HL-60/S4 (cell line): ENCODE data around the gene C3orf22.
"Not testable (repeated sequence)": the region's sequence is repeated elsewhere in the genome, so short reads cannot be mapped to it uniquely, and the experiment has no call there.

ENCODE experiments used
- in situ Hi-C: fragments of 300-500 bp; cut with MboI; formaldehyde crosslinking; loops from 2 replicates; pipeline ENCODE4 v1.14.3; 2022; ENCODE audit warnings: low sequenced_read_pairs

C3orf22 gene, protein sequence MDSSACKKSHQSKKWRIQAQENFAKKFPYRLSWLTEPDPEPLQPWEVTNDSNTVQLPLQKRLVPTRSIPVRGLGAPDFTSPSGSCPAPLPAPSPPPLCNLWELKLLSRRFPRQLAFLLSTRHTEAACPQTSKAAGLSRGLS

DNA sequence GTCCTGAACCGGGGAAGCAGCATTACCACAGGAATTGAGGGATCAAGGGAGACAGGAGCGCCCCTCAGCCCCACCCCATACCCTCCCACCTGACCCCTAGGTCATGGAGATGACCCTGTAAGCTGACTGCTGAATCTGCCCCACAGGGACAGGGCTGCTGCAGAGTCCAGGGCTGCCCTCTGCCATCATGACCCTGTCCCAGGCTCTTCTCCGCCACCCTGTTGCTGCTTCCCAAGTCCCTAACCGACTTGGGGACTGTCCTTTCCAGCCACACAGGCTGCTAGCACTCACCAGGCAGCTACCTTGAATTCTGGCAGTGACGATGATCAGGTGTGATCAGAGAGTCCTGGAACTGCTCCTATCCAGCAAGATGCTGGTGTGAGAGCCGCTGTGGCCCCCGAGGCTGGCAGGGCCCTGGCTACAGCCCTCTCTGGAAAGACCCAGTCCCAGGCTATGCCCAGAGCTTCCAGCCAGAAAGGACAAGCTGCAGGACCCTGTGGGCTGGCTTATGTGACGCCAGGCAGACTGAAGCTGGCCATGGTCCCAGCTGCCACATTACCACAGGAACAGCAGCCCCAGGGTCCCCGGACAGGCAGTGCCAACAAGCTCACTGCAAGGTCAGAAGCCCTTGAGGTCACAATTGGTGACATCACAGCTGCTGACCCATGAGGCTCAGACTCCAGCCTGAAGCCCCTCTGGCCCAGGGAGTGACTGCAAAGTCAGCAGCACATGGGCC lies at the start of gene C3orf22:
C3orf22 (minus strand) TSS at position 597 of the 736 bp plus-strand sequence. CDS start 5,542 bp downstream, outside the sequence.
- in situ Hi-C loops: no loop called here

DNA sequence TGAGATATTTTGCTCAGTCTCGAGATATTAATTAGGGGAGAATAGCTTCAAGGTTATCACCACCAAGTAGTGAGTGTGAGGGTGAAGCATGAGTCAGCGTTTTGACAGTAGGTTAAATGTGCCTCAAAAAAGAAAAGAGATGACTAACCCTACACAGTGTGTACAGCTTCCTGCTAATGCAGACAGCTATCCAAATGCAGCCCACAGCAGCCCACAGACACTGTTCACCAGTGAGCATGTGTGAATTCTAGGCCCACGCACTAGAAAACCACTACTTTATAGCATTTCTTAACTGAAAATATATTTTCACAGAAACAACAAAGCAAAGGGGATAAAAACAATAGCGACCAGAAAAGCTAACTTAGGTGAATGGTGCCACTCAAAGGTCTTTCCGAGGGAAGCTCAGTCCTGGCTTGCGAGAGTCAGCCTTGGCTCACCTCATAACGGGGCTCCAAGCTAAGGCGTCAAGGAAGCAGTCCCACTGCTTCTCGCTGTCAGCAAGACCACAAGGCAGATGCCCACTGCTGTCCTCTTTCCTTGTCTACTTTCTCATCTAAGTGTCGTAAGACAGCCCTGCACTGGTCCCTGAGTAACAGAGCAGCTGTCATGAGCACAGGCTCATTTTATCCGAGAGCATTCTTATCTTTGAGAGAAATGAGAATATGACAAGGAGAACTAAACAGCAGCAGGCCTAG lies 48.6 kb upstream of the C3orf22 start:
- in situ Hi-C loops: no loop called here

DNA sequence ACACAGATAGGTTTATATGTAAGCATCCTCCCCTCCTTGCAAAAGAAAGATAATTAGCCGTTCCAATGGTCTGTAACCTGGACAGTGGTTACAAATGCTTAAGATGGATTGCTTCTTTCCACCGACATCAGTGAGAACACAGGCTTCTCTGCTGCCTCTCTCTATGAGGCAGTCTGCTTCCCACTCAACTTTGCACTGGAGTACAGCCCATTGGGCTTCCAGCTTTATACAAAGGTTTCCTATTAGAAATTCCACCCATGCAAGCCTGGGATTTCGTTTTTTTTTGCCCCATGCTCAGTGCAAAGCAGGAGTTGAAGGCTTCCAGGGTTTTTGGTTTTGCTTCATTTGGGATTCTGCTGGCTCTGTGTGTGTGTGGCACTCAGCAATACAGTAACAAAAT lies 47.3 kb upstream of the C3orf22 start:
- in situ Hi-C loops: no loop called here

DNA sequence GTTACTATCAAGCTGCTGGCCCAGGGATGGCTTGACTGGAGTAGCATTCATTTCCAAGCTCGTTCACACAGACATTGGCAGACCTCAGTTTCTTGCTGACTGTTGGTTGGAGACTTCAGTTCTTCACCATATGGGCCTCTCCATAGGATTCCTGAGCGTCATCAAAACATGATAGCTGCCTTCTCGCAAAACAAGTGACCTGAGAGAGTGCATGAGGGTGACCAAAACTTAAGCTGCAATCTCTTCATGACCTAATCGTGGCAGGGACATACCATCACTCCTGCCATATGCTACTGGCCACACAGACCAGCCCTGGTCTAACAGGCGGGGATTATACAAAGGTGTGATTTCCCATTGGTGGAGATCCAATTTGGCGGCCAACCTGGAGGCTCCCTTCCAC lies 46.0 kb upstream of the C3orf22 start:
- in situ Hi-C loops: no loop called here

GRCh38 chr3:126599101-126599500 lies 40.4 kb upstream of the C3orf22 start:
- in situ Hi-C loops: no loop called here

DNA sequence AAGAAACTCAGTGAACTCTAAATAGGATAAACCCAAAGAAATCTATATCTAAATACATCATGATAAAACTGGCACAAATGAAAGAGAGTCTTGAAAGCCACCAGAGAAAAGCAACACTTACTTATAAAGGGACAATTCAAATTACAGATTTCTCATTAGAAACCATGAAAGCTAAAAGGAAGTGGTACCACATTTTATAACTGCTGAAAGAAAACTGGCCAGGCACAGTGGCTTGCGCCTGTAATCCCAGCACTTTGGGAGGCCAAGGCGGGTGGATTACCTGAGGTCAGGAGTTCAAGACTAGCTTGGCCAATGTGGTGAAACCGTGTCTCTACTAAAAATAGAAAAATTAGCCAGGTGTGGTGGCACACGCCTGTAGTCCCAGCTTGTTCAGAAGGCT lies 36.7 kb upstream of the C3orf22 start:
- in situ Hi-C loops: not testable (repeated sequence)

GRCh38 chr3:126591515-126591914 lies 32.8 kb upstream of the C3orf22 start:
- in situ Hi-C loops: not testable (repeated sequence)

DNA sequence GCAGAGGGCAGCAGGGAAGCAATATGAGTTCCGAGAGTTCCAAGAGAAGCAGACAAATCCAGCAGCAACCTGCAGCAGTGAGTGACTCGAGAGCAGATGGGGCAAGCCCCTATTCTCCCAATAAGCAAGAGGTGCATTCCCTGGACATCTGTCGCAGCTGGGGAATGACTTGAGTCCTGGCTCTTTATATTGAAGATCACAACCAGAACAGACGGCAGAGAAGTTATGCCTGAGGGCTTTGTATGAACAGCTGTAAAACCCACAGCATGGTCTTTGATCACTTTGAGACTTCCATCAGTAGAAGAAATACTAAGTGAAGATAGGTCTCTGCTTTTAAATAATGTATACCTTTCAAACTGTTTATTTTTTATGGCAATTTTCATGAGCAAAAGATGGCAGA lies 23.6 kb upstream of the C3orf22 start:
- in situ Hi-C loops: no loop called here

DNA sequence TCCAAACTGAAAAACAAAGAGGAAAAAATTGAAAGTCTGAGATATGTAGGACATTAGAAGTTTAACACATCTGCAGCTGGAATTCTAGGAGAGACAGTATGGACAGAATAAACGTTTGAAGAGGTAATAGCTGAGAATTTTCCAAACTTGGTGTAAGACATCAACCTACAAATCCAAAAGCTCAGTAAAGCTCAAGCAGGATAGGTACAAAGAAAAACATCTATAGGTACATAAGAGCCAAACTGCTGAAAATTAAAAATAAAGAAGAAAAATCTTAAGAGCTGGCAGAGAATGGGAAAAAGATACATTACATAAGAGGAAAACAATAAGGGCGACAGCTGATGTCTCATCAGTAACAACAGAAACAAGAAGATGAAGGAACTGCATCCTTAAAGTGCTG lies 22.8 kb upstream of the C3orf22 start:
- in situ Hi-C loops: no loop called here

GRCh38 chr3:126580746-126581145 lies 22.0 kb upstream of the C3orf22 start:
- in situ Hi-C loops: no loop called here

- in situ Hi-C loops: no loop called here
Measured at GRCh38 chr3:126578702-126579101, 20.0 kb upstream of the C3orf22 start.

DNA sequence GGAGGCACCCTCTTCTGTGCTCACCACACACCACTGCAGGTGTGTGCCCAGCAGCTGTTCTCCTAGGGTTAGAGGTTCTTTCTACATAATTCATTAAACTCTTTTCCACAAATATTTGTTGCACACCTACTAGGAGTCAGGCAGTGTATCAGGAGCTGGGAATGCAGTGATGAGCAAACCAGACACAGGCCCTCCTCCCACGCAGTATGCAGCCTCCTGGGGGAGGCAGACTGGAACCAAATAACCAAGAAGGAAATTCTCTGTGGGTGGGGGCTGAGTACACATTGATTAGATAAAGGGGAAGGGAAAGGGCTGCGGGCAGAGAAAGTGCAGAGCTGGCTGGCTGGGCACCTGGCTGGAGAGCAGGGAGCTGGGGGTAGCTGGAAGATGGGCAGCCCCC lies 18.5 kb upstream of the C3orf22 start:
- in situ Hi-C loops: no loop called here

- in situ Hi-C loops: no loop called here
Measured at GRCh38 chr3:126573492-126574117, 14.9 kb upstream of the C3orf22 start.

- in situ Hi-C loops: no loop called here
Measured at GRCh38 chr3:126571078-126571477, 12.3 kb upstream of the C3orf22 start.

GRCh38 chr3:126570103-126570541 lies 11.4 kb upstream of the C3orf22 start:
- in situ Hi-C loops: no loop called here

DNA sequence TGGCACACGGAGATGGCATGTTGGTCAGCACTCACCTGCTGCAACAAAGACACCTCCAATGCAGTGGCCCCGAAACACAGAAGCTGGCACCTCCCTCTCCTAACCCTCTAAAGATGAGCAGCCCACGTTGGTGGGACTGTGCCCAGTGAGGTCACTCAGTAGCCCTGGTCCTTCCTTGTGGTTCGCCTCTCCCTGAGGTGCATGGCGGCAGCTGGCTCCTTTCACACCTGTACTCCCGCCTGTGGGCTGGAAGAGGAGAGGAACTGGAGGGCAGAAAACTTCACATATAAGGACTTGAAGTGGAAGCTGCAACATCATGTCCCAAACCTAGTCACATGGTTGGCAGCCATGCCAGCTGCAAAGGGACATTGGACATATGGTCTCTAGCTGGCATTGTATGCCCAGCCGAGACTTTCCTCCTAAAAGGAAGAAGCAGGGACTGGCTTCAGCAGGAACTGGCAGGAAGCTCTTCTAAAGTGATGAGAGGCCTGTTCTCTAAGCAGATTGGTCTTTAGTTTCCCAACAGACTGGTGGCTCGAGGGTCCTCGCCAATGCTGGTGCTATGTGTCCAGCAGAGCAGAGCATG lies 10.8 kb upstream of the C3orf22 start:
- in situ Hi-C loops: no loop called here

GRCh38 chr3:126568776-126569342 lies 10.1 kb upstream of the C3orf22 start:
- in situ Hi-C loops: no loop called here

GRCh38 chr3:126567696-126568438 lies 9.1 kb upstream of the C3orf22 start:
- in situ Hi-C loops: no loop called here

DNA sequence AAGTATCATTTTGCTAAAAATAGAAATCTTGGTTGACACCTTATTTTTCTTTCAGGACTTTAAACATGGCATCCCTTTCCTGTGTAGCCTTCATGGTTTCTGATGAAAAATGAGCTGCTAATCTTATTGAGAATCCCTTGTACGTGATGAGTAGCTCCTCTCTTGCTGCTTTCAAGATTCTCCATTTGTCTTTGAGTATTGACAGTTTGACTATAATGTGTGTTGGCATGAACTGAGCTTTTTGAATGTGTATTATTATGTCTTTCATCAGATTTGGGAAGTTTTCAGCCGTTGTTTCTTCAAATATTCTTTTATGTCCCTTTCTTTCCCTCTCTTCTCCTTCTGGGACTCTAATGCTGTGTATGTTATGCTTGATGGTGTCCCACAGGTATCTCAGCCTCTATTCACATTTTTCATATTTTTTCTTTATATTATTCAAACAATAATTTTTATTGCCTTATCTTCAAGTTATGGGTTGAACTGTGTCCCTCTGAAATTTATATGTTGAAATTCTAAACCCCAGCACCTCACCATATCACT lies 4.1 kb upstream of the C3orf22 start:
- in situ Hi-C loops: no loop called here

- in situ Hi-C loops: no loop called here
Measured at GRCh38 chr3:126557761-126558160, 971 bp downstream of the C3orf22 start.
